ENCODE measurements around the gene NPAT. TPM values are rescaled to one million over a fixed set of nuclear protein-coding genes. Genes with fewer than 3 reads are reported as not detected.

Gene NPAT
- total and polyA plus RNA-seq, 2 of the 4 experiments (the other 2 are of a cell fraction), result 3.1 to 10.6 TPM

- intact Hi-C loops (cut with micrococcal nuclease), result loop anchor here (10.0 kb wide), 1 partner anchor 239 kb away; the partner anchor contains the start of gene C11orf65
- no TSS peak for BruUV-seq (replicated peaks)
- H3K18ac ChIP-seq (ENCODE audit: low read depth, low read length), result no peak overlapping the region
Observed at GRCh38 chr11:108226036-108226435, 3.6 kb upstream of the NPAT start.

More at GRCh38 chr11:108226036-108226435, 3.6 kb upstream of the NPAT start:
- Histone ChIP-seq H2BK20ac (ENCODE audit: low read depth, low read length) (no peak overlapping the region), H2BK15ac (ENCODE audit: low read depth, low read length) (no peak overlapping the region), H2BK5ac (ENCODE audit: low read depth, low read length, poor library complexity, severe bottlenecking) (no peak overlapping the region), H3K9ac (ENCODE audit: low read depth, low read length) (no peak overlapping the region), H3K14ac (replicated peaks; ENCODE audit: low read depth, low read length) (no peak overlapping the region), H3K56ac (ENCODE audit: extremely low read depth, insufficient read depth, low read length) (no peak overlapping the region), H2AFZ (replicated peaks; ENCODE audit: low read length, poor library complexity) (no peak overlapping the region), H2AK9ac (replicated peaks; ENCODE audit: low read depth, low read length, poor library complexity) (no peak overlapping the region), H3K4me1 (ENCODE audit: control insufficient read depth, insufficient read depth, low read length) (0 out of 2 replicates have a peak, but pooled peaks cover 1% of the 10 kb centered on the region), H3K4me2 (ENCODE audit: low read depth, low read length) (no peak overlapping the region), H4K8ac (ENCODE audit: low read depth in 2 of 2, low read length in 2 of 2) (no peak overlapping the region), H4K20me1 (ENCODE audit: insufficient read depth, low read length) (peaks cover 4% of the 10 kb centered on the region; the same call in 1 of the 2 replicates), H2BK120ac (ENCODE audit: low read depth, low read length) (no peak overlapping the region), H3K9me3 (ENCODE audit: control insufficient read depth, insufficient read depth, low read length) (no peaks in the 10 kb centered on the region), H3K36me3 (ENCODE audit: control insufficient read depth, insufficient read depth, low read length) (peaks cover 11% of the 10 kb centered on the region), H3K4ac (ENCODE audit: low read depth, low read length) (no peak overlapping the region), H3K23ac (ENCODE audit: low read depth, low read length) (no peak overlapping the region), H3K27ac (ENCODE audit: insufficient read depth, low read length) (no peak overlapping the region), H3K27me3 (ENCODE audit: control insufficient read depth, insufficient read depth, low read length) (no peaks in the 10 kb centered on the region), H4K5ac (ENCODE audit: low read depth, low read length) (no peak overlapping the region), H3K9me1 (ENCODE audit: insufficient read depth, low read length) (0 out of 2 replicates have a peak, but pooled peaks cover 2% of the 10 kb centered on the region), H2AK5ac (ENCODE audit: low read depth, low read length) (no peak overlapping the region), H3K79me1 (ENCODE audit: low read depth in 1 of 2, low read length in 2 of 2) (peaks cover 12 to 37% of the 10 kb centered on the region in 2 experiments), H4K91ac (ENCODE audit: insufficient read depth, low read depth, low read length) (no peak overlapping the region), H3K4me3 (ENCODE audit: insufficient read depth, low read depth, low read length) (no peak overlapping the region)
- ATAC-seq (ENCODE audit: low read depth), result no peak
- TF ChIP-seq ELK1 (IDR thresholded peaks at IDR 0.05; ENCODE audit: borderline replicate concordance, low read depth, low read length), result no peak
- no peak for TF ChIP-seq NFE2L2 (IDR thresholded peaks at IDR 0.05; ENCODE audit: low read depth, low read length)
- no peak for TF ChIP-seq MAZ (IDR thresholded peaks at IDR 0.05; ENCODE audit: borderline replicate concordance, low read depth, low read length)
- no peak for TF ChIP-seq MAFK (IDR thresholded peaks at IDR 0.05; ENCODE audit: low read depth, low read length)
- no peak for TF ChIP-seq FOS (IDR thresholded peaks at IDR 0.05; ENCODE audit: low read depth, low read length)
- TF ChIP-seq RAD21 (IDR thresholded peaks at IDR 0.05; ENCODE audit: low read length), result no peak
- TF ChIP-seq POLR2A (IDR thresholded peaks at IDR 0.05; ENCODE audit: low read depth, low read length), result no peak
- no peak for TF ChIP-seq CHD1 (IDR thresholded peaks at IDR 0.05; ENCODE audit: low read depth, low read length)
- no peak for TF ChIP-seq USF2 (IDR thresholded peaks at IDR 0.05; ENCODE audit: low read depth, low read length)
- no peak for TF ChIP-seq CEBPB (IDR thresholded peaks at IDR 0.05; ENCODE audit: low read depth, low read length)
- no peak for TF ChIP-seq CTCF (conservative IDR thresholded peaks at IDR 0.05; ENCODE audit: low read depth, low read length)
- no peak for TF ChIP-seq RCOR1 (IDR thresholded peaks at IDR 0.05; ENCODE audit: insufficient replicate concordance, low read length)
- no peak for TF ChIP-seq MXI1 (IDR thresholded peaks at IDR 0.05; ENCODE audit: borderline replicate concordance, low read depth, low read length)
- TF ChIP-seq BHLHE40 (IDR thresholded peaks at IDR 0.05; ENCODE audit: low read depth, low read length), result no peak
- DNase-seq, result no peak
- in situ Hi-C loops (cut with MboI; ENCODE audit: low sequenced_read_pairs) (no loop called here), dilution Hi-C loops (cut with HindIII; ENCODE audit: low sequenced_read_pairs, unreplicated experiment) (no loop called here)
- no CpG with 5 or more reads among the region's 2 CpGs for WGBS, 2 experiments (ENCODE audit: extremely low coverage in 2 of 2, insufficient read length in 1 of 2)
- CTCF ChIA-PET, result interaction anchor here (0.6 to 0.9 kb wide), 2 partner anchors 20 to 83 kb away, joined by 3 to 5 read pairs; no protein-coding TSS in a partner anchor
- POLR2A ChIA-PET (ENCODE audit: unreplicated experiment), result interaction anchor here (0.5 kb wide), 1 partner anchor 11 kb away, joined by 5 read pairs; no protein-coding TSS in a partner anchor
